GM21447 (cell line): ENCODE measurements around the gene ZNF226.
A peak's percentile ranks its signal among the peaks of the same experiment; 100 is the strongest.
"Not testable (repeated sequence)": the region's sequence is repeated elsewhere in the genome, so short reads cannot be mapped to it uniquely, and the experiment has no call there.

Experiments
- ATAC-seq: cut with Tn5 transposase; IDR thresholded peaks from one replicate; pipeline ENCODE4 v1.9.1; 2021; ENCODE audit not compliant: unreplicated experiment

ZNF226 gene

GRCh38 chr19:44207126-44207803 lies 42.4 kb downstream of the ZNF226 start:
- peak; percentile 75 for ATAC-seq

GRCh38 chr19:44212250-44212865 lies 47.5 kb downstream of the ZNF226 start, which contains the start of gene ZNF227:
TSS of gene ZNF227 (plus strand) at chr19:44212532. CDS start at chr19:44217793, 5,261 bp downstream.
- ATAC-seq: peak; percentile 85

GRCh38 chr19:44212866-44213346 lies 48.0 kb downstream of the ZNF226 start:
- ATAC-seq: peak; percentile 16

GRCh38 chr19:44219926-44220325 lies 55.0 kb downstream of the ZNF226 start:
- ATAC-seq: not testable (repeated sequence)

- ATAC-seq: not testable (repeated sequence)
These were observed 55.9 kb downstream of the ZNF226 start for GRCh38 chr19:44220761-44221160.

GRCh38 chr19:44221291-44221690 lies 56.4 kb downstream of the ZNF226 start:
- ATAC-seq: not testable (repeated sequence)
